CD4-positive, alpha-beta T cell (primary cell): ENCODE measurements around the gene MSI2. TPM values are rescaled to one million over a fixed set of nuclear protein-coding genes. Genes with fewer than 3 reads are reported as not detected.

Experiments
- ATAC-seq: fragments of 200-7000 bp; cut with Tn5 transposase; one replicate; pipeline ENCODE4 v1.10.0; 2022; ENCODE audit warnings: mild to moderate bottlenecking; ENCODE audit not compliant: poor library complexity
- CTCF ChIA-PET: fragments of 350-600 bp; sonication (Branson Sonifier 250); formaldehyde crosslinking; loops from one replicate; lab custom pipeline; 2021; ENCODE audit warnings: antibody characterized with exemption, inconsistent platforms; lab: Charles Lee
- POLR2A ChIA-PET: fragments of 350-600 bp; sonication (Branson Sonifier 250); formaldehyde crosslinking; loops from one replicate; lab custom pipeline; 2021; ENCODE audit warnings: antibody characterized with exemption, inconsistent platforms; lab: Charles Lee
- DNase-seq, 14 experiments: peaks; one replicate each; pipeline ENCODE4 v3.0.0-alpha.2; 2013 to 2020; ENCODE audit warnings: mixed read lengths in 2 of 14
- H3K27ac ChIP-seq, 2 donors: one replicate each; pipeline versions ENCODE4 v1.5.1 to v1.7.0; 2013; ENCODE audit warnings: low read length in 2 of 2, low read depth in 1 of 2, mild to moderate bottlenecking in 1 of 2
- H3K27me3 ChIP-seq, 2 experiments: 1 replicate in 1 of 2; 2 replicates in 1 of 2; pipeline versions ENCODE4 v1.6.1 to v1.7.0; 2013; ENCODE audit warnings: low read length in 2 of 2, control low read depth in 1 of 2, mild to moderate bottlenecking in 1 of 2, moderate library complexity in 1 of 2; ENCODE audit not compliant: insufficient read depth in 2 of 2, control insufficient read depth in 1 of 2
- H3K36me3 ChIP-seq: one replicate; pipeline ENCODE4 v1.6.1; 2013; ENCODE audit warnings: low read length, control low read depth; ENCODE audit not compliant: insufficient read depth
- H3K4me1 ChIP-seq: one replicate; pipeline ENCODE4 v1.6.1; 2013; ENCODE audit warnings: low read length, control low read depth; ENCODE audit not compliant: insufficient read depth
- H3K4me3 ChIP-seq: one replicate; pipeline ENCODE4 v1.5.1; 2013; ENCODE audit warnings: mild to moderate bottlenecking, low read length, moderate library complexity
- H3K9me3 ChIP-seq, 2 experiments: 1 replicate in 1 of 2; 2 replicates in 1 of 2; pipeline versions ENCODE4 v1.6.1 to v1.7.0; 2013; ENCODE audit warnings: low read length in 2 of 2, mild to moderate bottlenecking in 2 of 2, control low read depth in 1 of 2, moderate library complexity in 1 of 2; ENCODE audit not compliant: control insufficient read depth in 1 of 2, insufficient read depth in 1 of 2
- H3K27ac Mint-ChIP-seq: one replicate; pipeline ENCODE4 v1.8.0; 2020; ENCODE audit warnings: mixed read lengths
- H3K27me3 Mint-ChIP-seq: one replicate; pipeline ENCODE4 v1.8.0; 2021; ENCODE audit warnings: mixed read lengths
- H3K36me3 Mint-ChIP-seq: one replicate; pipeline ENCODE4 v1.8.0; 2021; ENCODE audit warnings: low read depth, mixed read lengths
- H3K4me1 Mint-ChIP-seq: one replicate; pipeline ENCODE4 v1.8.0; 2021; ENCODE audit warnings: low read depth, mixed read lengths
- H3K4me3 Mint-ChIP-seq: one replicate; pipeline ENCODE4 v1.8.0; 2020; ENCODE audit warnings: mild to moderate bottlenecking, mixed read lengths
- H3K9me3 Mint-ChIP-seq: one replicate; pipeline ENCODE4 v1.8.0; 2020; ENCODE audit warnings: mixed read lengths
- CTCF ChIP-seq: fragments of 200-600 bp; IDR thresholded peaks from one replicate; pipeline ENCODE4 v1.8.0; 2022; ENCODE audit warnings: antibody characterized with exemption, mild to moderate bottlenecking
- intact Hi-C, 2 experiments: fragments of 100-400 bp; cut with DNase I in 1 of 2; cut with micrococcal nuclease in 1 of 2; formaldehyde crosslinking; loops; one replicate each; pipeline versions ENCODE4 v1.15.1 to v1.9.0; 2023 to 2025; cut with DNase I, micrococcal nuclease
- total RNA-seq, 174 experiments: library from RNA in 2 of 174; stranded (reverse) in 2 of 174; gene quantifications; one replicate each; pipeline ENCODE4 v1.2.3 and lab custom pipeline; 2021 to 2026

The MSI2 gene
- total RNA-seq, 2 experiments from 2014 or later: 129 to 132 TPM

GRCh38 chr17:57629470-57629869 lies 373.1 kb downstream of the MSI2 start:
- no peak overlapping the region for H3K4me3 Mint-ChIP-seq
- no peaks in the 10 kb centered on the region for H3K4me1 ChIP-seq
- H3K9me3 Mint-ChIP-seq: no peaks in the 10 kb centered on the region
- no peaks in the 10 kb centered on the region for H3K27me3 ChIP-seq
- no peaks in the 10 kb centered on the region for H3K4me1 Mint-ChIP-seq
- peaks cover 0 to 7% of the 10 kb centered on the region in 2 experiments for H3K9me3 ChIP-seq
- intact Hi-C loops: no loop called here
- peak in 3 of 14 experiments; percentile 8 to 63 (median 54) for DNase-seq
- H3K27ac ChIP-seq: no peak overlapping the region
- no peak overlapping the region for H3K27ac Mint-ChIP-seq
- H3K36me3 ChIP-seq: peaks cover 48% of the 10 kb centered on the region
- no peak for TF ChIP-seq CTCF
- H3K4me3 ChIP-seq: no peak overlapping the region
- ChIA-PET POLR2A (no interaction called here), CTCF (no interaction called here)
- no peaks in the 10 kb centered on the region for H3K27me3 Mint-ChIP-seq
- no peak for ATAC-seq
- peaks cover 71% of the 10 kb centered on the region for H3K36me3 Mint-ChIP-seq

GRCh38 chr17:57629886-57630285 lies 373.6 kb downstream of the MSI2 start:
- Mint-ChIP-seq H3K36me3 (peaks cover 75% of the 10 kb centered on the region), H3K27ac (no peak overlapping the region)

GRCh38 chr17:57630736-57631135 lies 374.4 kb downstream of the MSI2 start:
- Mint-ChIP-seq H3K27ac (no peak overlapping the region), H3K36me3 (peaks cover 81% of the 10 kb centered on the region), H3K9me3 (no peaks in the 10 kb centered on the region), H3K4me1 (no peaks in the 10 kb centered on the region), H3K4me3 (no peak overlapping the region), H3K27me3 (no peaks in the 10 kb centered on the region)
- Histone ChIP-seq H3K27me3 (no peaks in the 10 kb centered on the region), H3K36me3 (peaks cover 45% of the 10 kb centered on the region), H3K4me3 (no peak overlapping the region), H3K4me1 (no peaks in the 10 kb centered on the region), H3K9me3 (peaks cover 0 to 7% of the 10 kb centered on the region in 2 experiments), H3K27ac (no peak overlapping the region)
- ATAC-seq (no peak), DNase-seq (no peak)
- ChIA-PET CTCF (no interaction called here), POLR2A (no interaction called here)
- no peak for TF ChIP-seq CTCF
- intact Hi-C loops: no loop called here

More at GRCh38 chr17:57629886-57630285, 373.6 kb downstream of the MSI2 start:
- Histone ChIP-seq H3K36me3 (peaks cover 48% of the 10 kb centered on the region), H3K9me3 (peaks cover 0 to 7% of the 10 kb centered on the region in 2 experiments), H3K4me3 (no peak overlapping the region), H3K4me1 (no peaks in the 10 kb centered on the region), H3K27me3 (no peaks in the 10 kb centered on the region), H3K27ac (no peak overlapping the region)
- ChIA-PET POLR2A (no interaction called here), CTCF (no interaction called here)
- no peak overlapping the region for H3K4me3 Mint-ChIP-seq
- H3K27me3 Mint-ChIP-seq: no peaks in the 10 kb centered on the region
- no peaks in the 10 kb centered on the region for H3K4me1 Mint-ChIP-seq
- H3K9me3 Mint-ChIP-seq: no peaks in the 10 kb centered on the region
- ATAC-seq (no peak), DNase-seq (no peak)
- intact Hi-C loops: no loop called here
- TF ChIP-seq CTCF: no peak
